C4-2B (cell line): ENCODE measurements around the gene ZNF429.
"Not testable (repeated sequence)": the region's sequence is repeated elsewhere in the genome, so short reads cannot be mapped to it uniquely, and the experiment has no call there.

Experiments
- H3K27ac ChIP-seq: fragments of 450-650 bp; 2 replicates; pipeline ENCODE4 v1.5.1; 2017
- ZFX ChIP-seq: fragments of 450-650 bp; IDR thresholded peaks from 2 replicates; pipeline ENCODE4 v1.6.1; 2017
- TF ChIP-seq, protein P1 (sequence below): fragments of 450-650 bp; conservative IDR thresholded peaks from 2 replicates; pipeline ENCODE4 v1.5.1; 2017; ENCODE audit warnings: mild to moderate bottlenecking

Gene ZNF429

DNA sequence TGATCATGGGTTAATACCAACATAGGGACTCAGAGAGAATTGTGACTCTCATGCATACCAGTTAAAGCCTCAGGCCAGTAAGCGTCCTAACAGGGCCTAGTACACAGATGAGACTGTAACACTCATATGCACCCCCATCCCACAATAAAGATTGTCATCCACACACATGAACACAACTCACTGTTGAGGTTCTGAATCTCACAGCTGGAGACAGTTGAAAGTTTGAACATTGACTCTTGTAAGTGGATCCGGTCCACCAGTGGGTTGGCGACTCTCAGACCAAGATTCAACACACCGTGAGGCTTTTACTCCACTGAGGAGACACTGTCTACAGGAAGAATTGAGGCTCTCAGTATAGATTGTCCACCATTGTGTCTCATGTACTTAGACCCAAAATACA is 88.1 kb downstream of the ZNF429 start:
- no peak for TF ChIP-seq ZFX
- TF ChIP-seq, protein P1, sequence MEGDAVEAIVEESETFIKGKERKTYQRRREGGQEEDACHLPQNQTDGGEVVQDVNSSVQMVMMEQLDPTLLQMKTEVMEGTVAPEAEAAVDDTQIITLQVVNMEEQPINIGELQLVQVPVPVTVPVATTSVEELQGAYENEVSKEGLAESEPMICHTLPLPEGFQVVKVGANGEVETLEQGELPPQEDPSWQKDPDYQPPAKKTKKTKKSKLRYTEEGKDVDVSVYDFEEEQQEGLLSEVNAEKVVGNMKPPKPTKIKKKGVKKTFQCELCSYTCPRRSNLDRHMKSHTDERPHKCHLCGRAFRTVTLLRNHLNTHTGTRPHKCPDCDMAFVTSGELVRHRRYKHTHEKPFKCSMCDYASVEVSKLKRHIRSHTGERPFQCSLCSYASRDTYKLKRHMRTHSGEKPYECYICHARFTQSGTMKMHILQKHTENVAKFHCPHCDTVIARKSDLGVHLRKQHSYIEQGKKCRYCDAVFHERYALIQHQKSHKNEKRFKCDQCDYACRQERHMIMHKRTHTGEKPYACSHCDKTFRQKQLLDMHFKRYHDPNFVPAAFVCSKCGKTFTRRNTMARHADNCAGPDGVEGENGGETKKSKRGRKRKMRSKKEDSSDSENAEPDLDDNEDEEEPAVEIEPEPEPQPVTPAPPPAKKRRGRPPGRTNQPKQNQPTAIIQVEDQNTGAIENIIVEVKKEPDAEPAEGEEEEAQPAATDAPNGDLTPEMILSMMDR, result no peak
- no peak overlapping the region for H3K27ac ChIP-seq

DNA sequence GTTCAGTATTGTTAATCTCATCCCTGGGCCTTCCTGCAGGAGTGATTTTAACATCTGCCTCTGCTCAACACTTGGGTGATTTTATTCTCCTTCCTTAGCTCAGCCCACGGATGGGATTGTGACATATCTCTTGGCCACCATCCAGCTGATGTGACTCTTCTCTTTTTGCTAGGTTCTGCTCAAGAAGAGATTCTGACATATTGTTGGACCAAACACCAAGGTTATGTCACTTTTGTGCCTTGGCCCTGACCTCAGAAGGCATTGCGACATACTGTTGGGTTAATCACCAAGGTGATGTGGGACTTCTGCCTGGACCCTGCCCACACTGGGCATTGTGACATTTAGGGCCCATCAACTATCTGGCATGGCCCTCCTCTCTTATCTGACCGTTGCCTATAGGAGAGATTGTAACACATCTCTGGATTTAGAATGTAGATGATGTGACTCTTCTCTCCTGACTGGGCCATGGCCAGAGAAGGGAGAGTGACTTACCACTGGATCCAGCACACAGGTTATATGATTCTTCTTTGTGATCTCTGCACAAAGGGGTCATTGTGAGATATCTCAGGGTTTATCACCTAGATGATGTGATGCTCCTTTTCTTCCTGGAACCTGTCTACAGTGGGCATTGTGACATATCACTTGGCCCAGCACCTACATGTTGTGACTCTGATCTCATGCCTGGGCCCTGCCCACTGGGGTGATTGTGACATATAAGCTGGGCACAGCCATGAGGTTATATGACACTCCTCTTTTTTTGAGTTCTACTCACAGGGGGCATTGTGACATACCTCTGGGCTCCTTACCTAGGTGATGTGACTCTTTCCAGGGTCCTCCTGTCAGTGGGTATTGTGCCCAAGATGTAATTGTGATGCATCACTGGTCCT is 88.8 kb downstream of the ZNF429 start:
- TF ChIP-seq, protein P1, result no peak
- TF ChIP-seq ZFX, result no peak

DNA sequence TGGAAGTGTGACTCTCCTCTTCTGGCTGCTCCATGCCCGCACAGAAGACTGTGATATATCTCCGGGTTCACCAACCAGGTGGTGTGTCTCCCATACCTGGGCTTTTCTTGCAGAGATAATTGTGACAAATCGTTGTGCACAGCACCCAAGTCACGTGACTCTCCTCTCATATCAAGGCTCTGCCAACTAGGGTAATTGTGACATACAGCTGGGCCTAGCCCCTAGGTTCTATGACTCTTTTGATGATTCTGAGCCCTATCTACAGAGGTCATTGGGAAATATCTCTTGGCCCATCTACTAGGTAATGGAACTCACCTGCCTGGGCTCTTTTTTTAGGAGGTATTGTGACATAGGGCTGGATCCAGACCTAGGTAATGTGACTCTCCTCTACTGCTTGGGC is 89.8 kb downstream of the ZNF429 start:
- TF ChIP-seq, protein P1, result no peak
- no peak overlapping the region for H3K27ac ChIP-seq

More for the DNA sequence above, 88.8 kb downstream of the ZNF429 start:
- H3K27ac ChIP-seq, result no peak overlapping the region

DNA sequence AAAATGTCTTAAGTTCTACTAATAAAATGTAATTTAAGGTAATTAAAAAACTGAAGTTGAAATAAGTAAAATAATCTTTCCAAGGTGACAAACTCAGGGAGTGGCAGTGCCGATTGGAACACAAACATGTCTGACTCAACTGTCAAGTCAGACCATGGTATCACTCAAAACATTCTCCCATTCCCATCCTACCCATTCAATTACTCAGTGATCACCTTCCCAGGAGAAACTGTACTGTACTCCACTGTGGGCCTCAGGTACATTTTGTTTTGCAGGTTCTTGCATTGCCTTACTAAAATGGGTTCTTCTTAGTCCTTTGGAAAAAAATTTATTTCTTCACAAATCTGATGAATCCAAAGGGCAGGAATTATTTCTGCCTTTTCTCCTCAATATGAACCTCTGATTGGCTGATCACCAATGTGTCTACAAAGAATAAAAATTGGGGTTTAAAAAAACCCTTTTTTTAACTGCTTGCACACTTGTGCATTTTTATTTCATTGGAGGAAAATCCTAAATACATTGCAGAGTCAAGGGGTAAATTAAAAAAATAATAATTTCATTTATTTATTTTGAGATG is 96.8 kb downstream of the ZNF429 start:
- H3K27ac ChIP-seq, result no peak overlapping the region
- TF ChIP-seq, protein P1, result no peak
- TF ChIP-seq ZFX, result no peak

DNA sequence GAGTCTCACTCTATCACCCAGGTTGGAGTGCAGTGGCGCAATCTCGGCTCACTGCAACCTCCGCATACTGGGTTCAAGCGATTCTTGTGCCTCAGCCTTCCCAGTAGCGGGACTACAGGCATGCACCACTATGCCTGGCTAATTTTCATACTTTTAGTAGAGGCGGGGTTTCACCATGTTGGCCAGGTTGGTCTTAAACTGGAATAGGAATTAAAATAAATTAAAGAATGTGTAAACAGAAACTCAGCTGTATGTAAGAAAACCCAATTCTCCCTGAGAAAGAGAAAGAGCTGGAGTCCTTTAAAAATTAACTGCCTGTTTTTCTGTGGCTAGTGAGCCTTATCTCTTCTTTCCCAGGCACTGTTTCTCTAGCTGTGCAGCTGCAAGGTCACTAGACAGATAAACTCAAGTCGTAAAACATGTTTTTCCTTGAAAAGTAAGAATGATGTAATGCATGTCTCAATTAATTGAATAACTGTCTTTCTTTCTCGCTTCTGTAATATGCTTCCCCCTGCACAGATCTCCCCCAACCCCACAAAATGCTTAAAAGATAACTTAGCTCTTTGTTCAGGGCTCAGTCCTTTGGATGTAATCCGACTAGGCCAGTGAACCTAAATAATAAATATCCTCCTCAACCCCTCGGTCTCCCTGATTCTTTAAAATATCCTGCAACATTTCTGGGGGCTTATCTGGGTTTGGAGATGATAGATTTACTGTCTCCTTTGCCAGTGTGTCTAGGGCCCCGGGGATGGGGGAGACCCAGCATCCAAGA is 97.4 kb downstream of the ZNF429 start:
- not testable (repeated sequence) for H3K27ac ChIP-seq

DNA sequence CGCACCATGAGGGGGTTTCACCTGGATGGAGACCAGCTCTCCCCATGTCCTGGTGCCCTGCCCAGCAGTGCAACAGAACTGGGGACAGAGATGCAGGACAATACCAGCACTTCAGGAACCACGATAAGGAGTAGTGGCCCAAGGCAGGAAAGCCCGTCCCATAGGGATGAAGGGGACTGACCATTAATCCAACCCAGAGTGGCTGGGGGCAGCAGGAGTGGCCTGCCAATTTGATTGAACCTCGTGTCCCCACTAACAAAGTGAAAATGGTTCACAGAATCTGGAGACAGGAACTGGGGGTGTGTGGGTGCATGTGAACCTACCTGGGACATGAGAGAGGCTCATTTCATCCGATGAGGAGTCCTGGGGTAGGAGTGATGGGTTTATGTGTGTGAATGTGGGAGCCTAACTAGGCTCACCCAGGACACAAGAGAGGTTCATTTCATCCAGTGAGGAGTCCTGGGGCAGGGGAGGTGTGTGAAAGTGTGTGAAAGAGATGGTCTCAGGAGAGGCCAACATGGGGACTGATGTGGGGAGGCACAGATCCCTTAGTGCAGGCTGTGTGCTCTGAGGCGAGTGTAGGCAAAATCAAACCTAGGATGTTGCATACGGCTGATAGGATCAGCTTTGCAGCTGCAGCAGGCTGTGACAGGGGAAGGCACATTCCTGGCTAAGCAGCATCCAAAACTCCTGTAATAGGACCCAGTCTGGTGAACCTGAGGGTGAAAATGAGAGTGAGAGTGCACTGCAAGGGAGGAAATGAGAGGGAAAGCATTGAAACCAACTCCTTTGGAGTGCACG is 98.2 kb downstream of the ZNF429 start:
- TF ChIP-seq, protein P1, result no peak
- TF ChIP-seq ZFX, result no peak
- H3K27ac ChIP-seq, result no peak overlapping the region

DNA sequence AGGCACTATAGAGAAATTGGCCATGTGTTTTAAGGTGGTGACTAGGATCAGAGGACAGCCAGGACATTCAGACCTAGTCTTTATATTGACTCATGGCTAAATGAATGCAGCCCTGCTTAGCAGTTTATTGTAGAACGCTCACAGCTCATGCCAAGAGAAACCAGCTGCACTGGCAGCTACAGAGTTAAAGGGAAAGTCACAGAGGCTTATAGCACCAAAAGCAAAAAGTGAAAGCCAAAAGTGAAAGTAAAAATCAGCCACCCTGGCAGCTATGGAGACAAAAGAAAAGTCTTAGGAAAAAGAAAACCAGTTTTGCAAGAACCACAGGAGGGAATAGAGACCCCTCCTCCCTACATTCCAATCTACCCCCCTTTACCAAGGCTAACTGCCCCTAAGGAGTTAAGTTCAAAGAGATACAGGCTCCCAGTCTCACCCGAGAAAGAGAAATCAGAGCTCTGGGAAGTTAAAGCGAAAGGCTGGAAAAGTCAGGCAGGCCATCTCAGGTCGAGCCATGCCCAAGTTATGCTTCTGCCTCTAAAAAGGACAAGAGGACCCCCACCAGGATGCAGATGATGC is 99.0 kb downstream of the ZNF429 start:
- H3K27ac ChIP-seq, result no peak overlapping the region
- TF ChIP-seq, protein P1, result no peak
- no peak for TF ChIP-seq ZFX
